Measurements from ENCODE around the gene TMCC2. TPM values are rescaled to one million over a fixed set of nuclear protein-coding genes. Genes with fewer than 3 reads are reported as not detected.
"Not testable (repeated sequence)": the region's sequence is repeated elsewhere in the genome, so short reads cannot be mapped to it uniquely, and the experiment has no call there.

The TMCC2 gene
- total RNA-seq (ENCODE audit: low replicate concordance): 3.0 and 6.2 TPM in 2 replicates
- long read RNA-seq, partial matches to known transcripts: 0 of 1 reads
- long read RNA-seq, other reads (novel, unspliced or antisense): 1 of 1 reads

- H3K4me1 Mint-ChIP-seq (ENCODE audit: unreplicated experiment): peaks cover 33% of the 10 kb centered on the region
- H3K27ac Mint-ChIP-seq: peak within 1 kb of the TSS; percentile 29
- H3K27me3 Mint-ChIP-seq: peaks cover 38% of the 10 kb centered on the region
- peak within 1 kb of the TSS; percentile 87 for H3K4me3 Mint-ChIP-seq
- TF ChIP-seq CTCF (conservative IDR thresholded peaks at IDR 0.05): peak; percentile 5
- H3K36me3 Mint-ChIP-seq: no peaks in the 10 kb centered on the region
- H3K9me3 Mint-ChIP-seq: no peaks in the 10 kb centered on the region
- peak; percentile 93 for DNase-seq (ENCODE audit: extremely low spot score, unreplicated experiment)
These were observed at the start of gene TMCC2 for GRCh38 chr1:205227584-205228013. Gene TMCC2 (plus strand): TSS chr1:205227946. CDS start chr1:205228565, 619 bp downstream.

- TF ChIP-seq CTCF (conservative IDR thresholded peaks at IDR 0.05): no peak
- peaks cover 12% of the 10 kb centered on the region for H3K4me1 Mint-ChIP-seq (ENCODE audit: unreplicated experiment)
- no peak overlapping the region for H3K27ac Mint-ChIP-seq
- H3K9me3 Mint-ChIP-seq: no peaks in the 10 kb centered on the region
- H3K36me3 Mint-ChIP-seq: peaks cover 21% of the 10 kb centered on the region
- H3K27me3 Mint-ChIP-seq: no peaks in the 10 kb centered on the region
- H3K4me3 Mint-ChIP-seq: no peak overlapping the region
- DNase-seq (ENCODE audit: extremely low spot score, unreplicated experiment): no peak
These were observed 47.9 kb upstream of the TMCC2 start for GRCh38 chr1:205179842-205180241.

- not testable (repeated sequence) for H3K27ac Mint-ChIP-seq; H3K9me3 Mint-ChIP-seq; H3K27me3 Mint-ChIP-seq; H3K4me3 Mint-ChIP-seq; DNase-seq (ENCODE audit: extremely low spot score, unreplicated experiment)
- peaks cover 12% of the 10 kb centered on the region for H3K4me1 Mint-ChIP-seq (ENCODE audit: unreplicated experiment)
- peaks cover 21% of the 10 kb centered on the region for H3K36me3 Mint-ChIP-seq
These were observed 47.4 kb upstream of the TMCC2 start for GRCh38 chr1:205180331-205180730.

- no peak for TF ChIP-seq CTCF (conservative IDR thresholded peaks at IDR 0.05)
- Mint-ChIP-seq H3K27ac (peak overlapping the region; percentile 10), H3K36me3 (peaks cover 29% of the 10 kb centered on the region), H3K27me3 (no peaks in the 10 kb centered on the region), H3K4me1 (ENCODE audit: unreplicated experiment) (peaks cover 27% of the 10 kb centered on the region), H3K9me3 (no peaks in the 10 kb centered on the region), H3K4me3 (no peak overlapping the region)
- no peak for DNase-seq (ENCODE audit: extremely low spot score, unreplicated experiment)
These were observed 44.8 kb upstream of the TMCC2 start for GRCh38 chr1:205182930-205183329.

- Mint-ChIP-seq H3K36me3 (peaks cover 29% of the 10 kb centered on the region), H3K4me3 (no peak overlapping the region), H3K27me3 (no peaks in the 10 kb centered on the region), H3K4me1 (ENCODE audit: unreplicated experiment) (peaks cover 28% of the 10 kb centered on the region), H3K27ac (peak overlapping the region; percentile 34), H3K9me3 (no peaks in the 10 kb centered on the region)
- no peak for TF ChIP-seq CTCF (conservative IDR thresholded peaks at IDR 0.05)
- no peak for DNase-seq (ENCODE audit: extremely low spot score, unreplicated experiment)
These were observed 43.9 kb upstream of the TMCC2 start for GRCh38 chr1:205183676-205184335.

GRCh38 chr1:205186191-205186590 is 41.6 kb upstream of the TMCC2 start:
- DNase-seq (ENCODE audit: extremely low spot score, unreplicated experiment): no peak
- H3K36me3 Mint-ChIP-seq: peaks cover 22% of the 10 kb centered on the region
- H3K9me3 Mint-ChIP-seq: no peaks in the 10 kb centered on the region

More at GRCh38 chr1:205186191-205186590, 41.6 kb upstream of the TMCC2 start:
- no peaks in the 10 kb centered on the region for H3K27me3 Mint-ChIP-seq
- no peak overlapping the region for H3K27ac Mint-ChIP-seq
- H3K4me3 Mint-ChIP-seq: no peak overlapping the region
- H3K4me1 Mint-ChIP-seq (ENCODE audit: unreplicated experiment): peaks cover 45% of the 10 kb centered on the region
- TF ChIP-seq CTCF (conservative IDR thresholded peaks at IDR 0.05): no peak
